ENCODE results near the gene DHRS3.

Gene DHRS3

DNA sequence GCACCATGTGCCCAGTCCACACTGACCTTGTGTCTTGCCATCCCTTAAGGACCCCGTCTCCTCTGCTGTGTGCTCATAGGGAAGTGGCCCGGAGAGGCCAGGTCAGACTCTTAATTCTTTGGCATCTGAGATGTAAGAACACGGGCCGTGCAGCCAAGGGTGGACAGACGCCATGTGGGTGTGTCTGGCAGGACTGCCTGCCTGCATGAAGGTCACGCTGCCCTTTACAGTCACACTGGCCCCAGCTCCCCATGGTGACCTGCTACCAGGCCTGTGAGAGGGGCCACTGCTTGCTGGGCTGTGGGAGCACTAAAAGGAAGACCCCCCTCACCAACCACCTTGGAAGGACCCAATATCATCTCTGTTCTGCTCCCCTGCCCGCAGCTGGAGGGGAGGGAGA, 17.7 kb downstream of the DHRS3 start:
- no peak for DNase-seq (ENCODE audit: low read depth in 2 of 2, low spot score in 1 of 2)

DNA sequence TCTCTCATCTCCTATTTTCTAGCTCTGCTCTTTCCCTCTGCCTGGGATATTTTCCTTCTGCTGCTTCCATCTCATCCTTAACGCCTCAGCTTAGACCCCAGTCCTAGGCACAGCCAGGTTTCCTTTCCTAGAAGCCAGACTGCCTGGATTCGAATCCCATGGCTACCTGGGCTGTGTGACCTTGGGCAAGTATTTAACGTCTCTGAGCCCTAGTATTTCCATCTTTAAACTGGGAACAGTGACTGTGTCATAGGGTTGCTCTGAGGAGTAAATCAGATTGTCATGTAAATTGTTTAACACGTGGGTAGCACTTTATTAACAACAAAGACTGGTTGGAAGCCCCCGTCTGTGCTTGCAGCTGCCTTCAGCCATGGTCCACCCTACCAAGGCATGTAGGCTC, 18.4 kb downstream of the DHRS3 start:
- no peak for DNase-seq (ENCODE audit: low read depth in 2 of 2, low spot score in 1 of 2)

DNA sequence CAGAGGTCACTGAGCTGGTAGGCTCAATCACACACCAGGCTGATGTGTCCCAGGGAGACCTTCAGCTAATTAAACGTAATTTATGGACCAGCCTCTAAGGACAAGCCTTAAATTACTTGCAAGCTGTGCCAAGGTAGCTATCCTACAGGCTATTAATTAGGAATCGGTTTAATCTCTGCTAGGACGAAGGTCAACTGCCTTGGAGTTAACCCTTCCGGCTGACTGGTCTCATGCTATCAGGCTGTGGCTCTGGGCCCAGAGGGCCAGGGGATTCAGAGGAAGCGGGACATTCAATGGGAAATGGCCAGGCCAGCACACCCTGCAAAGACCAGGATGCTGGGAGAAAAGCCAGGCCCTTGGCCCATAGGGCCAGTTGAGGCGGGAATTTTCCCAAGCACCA, 19.0 kb downstream of the DHRS3 start:
- DNase-seq (ENCODE audit: low read depth in 2 of 2, low spot score in 1 of 2): no peak

DNA sequence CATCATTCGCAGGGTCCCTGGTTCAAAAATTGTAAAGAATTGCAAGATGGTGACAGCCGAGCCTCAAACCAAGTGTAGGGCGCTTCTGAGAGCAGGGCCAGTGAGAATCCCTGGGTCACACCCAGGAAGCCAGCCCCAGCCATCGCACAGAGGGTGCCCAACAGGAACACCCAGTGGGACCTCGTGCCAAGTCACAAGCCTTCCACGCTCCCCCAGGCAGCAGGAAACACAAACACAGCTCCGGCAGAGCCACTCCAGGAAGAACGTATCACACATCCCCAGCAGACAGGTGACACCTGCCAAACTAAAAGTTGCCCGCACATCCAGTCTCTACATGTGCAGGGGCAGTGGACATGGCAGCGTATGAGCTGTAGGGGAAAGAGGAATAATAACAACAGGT, 20.2 kb downstream of the DHRS3 start:
- no peak for DNase-seq (ENCODE audit: low read depth in 2 of 2, low spot score in 1 of 2)

DNA sequence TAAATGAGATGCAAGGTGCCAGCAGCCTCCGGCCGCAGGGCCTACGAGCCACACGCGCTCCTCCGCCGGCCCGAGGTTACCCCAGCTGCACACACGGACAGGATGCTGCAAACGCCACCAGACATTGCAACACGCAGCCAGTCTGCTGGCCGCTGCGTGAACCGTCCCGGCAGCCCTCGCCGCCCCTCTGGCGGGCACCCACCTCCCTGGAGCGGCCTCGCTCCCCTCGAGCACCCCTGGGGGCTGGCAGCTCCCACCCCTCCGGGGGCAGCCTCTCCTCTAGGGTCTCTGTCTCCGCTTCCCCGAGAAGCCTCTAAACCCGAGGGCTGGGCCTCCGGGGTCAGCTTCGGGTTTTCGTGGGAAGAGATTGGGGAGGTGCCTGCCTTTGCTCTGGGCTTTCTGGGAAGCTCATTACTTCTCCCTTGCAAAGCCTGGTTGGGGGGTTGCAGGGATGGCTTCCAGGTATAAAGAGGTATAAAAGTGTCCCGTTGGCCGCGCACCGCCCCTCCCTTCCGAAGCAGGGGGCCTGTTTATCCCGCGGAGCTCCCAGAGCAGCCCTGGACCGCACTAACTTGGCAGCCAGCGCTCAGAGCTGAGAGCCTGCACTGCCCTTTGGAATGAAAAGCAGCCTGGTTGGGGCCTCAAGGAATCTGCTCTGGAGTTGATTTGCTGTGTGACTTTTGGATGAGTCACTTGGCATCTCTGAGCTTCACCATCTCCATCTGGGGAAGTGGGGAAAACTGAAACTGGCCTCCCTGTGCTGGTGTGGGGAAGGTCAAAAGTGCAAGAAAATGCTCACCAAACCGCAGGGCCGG, 21.8 kb downstream of the DHRS3 start:
- DNase-seq (ENCODE audit: low read depth in 2 of 2, low spot score in 1 of 2): no peak

DNA sequence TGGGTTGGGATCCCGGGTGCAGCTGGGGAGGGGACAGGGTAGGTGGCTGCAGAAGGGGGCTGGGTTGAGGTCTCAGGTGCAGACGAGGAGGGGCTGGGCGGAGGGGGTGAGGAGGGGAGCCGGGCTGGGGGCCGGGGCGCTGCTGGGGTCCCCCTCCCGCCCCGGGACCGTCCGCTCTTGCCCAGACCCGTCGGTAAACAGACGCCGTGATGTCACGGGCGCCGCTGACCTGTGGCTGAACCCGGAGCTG, 22.3 kb downstream of the DHRS3 start:
- no peak for DNase-seq (ENCODE audit: low read depth in 2 of 2, low spot score in 1 of 2)

DNA sequence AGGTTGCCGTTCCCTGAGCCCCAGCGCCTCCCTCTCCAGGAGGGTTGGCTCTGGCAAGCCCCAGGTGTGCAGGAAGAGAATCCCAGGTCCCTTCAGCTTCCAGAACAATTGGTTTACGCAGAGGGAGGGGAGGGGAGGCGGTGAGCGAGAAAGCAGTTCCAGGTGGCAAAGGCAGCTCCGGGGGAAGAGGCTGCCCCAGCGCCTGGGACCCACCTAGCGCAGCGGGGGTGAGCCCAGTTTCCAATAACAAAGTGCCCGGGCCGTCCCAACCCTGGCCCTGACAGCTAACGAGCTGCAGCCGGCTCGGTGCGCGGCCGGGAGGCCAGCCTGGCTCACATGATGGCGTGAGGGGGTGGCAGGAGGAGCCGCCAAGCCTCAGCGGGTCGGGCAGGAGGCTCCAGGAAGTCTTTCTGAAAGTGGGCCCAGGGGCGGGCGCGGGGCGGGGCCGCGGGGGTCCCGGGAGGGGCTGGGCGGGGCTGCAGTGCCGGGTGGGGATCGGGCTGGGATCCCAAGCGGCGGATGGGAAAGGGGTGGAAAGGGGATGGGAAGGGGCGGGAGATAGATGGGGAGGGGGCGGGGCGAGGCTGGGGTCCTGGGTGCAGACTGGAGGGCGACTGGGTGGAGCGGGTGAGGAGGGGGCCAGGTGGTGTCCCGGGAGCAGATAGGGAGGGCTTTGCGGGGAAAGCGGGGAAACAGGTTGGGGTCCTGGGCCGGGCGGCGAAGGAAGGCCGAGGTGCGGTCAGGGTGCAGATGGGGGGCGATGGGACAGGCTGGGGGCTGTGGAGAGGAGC, 22.8 kb downstream of the DHRS3 start:
- DNase-seq (ENCODE audit: low read depth in 2 of 2, low spot score in 1 of 2): no peak

DNA sequence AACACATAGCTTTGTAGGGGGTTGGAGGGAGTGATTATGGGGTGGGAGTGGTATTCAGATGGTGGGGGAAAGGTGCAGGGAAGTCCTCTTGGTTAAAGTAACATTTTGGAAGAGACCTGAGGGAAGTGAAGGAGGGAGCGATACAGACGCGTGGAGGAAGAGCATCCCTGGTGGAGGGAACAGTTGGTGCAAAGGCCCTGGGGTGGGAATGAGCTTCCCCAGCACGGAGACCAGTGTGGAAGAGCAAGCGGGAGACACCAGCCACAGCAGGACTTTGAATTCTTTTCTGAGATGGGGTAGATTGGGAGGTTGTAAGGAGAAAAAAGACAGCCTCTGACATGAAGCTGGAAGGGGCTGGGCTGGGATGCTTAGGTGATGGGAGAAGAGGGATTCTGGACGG, 23.5 kb downstream of the DHRS3 start:
- DNase-seq (ENCODE audit: low read depth in 2 of 2, low spot score in 1 of 2): no peak

DNA sequence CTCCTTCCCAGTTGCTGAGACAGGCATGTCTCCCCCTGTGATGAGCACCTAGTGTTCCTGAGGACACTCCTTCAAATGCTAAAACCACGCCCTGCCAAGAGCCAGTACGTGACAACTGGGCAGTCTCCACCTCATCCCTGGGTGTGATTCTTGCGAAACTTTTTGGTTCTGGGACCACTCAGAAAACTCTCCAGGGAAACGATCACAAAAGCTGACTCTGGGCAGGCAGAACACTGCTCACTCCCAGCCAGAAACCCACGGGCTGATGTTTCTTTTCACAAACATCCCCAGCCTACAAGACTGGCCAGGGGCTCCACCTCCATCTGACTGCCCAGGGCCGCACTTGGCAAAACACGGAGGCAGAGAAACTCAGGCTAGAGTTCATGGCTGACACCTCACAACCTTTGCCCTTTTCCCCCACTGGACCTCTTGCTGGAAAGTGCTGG, 24.4 kb downstream of the DHRS3 start:
- DNase-seq (ENCODE audit: low read depth in 2 of 2, low spot score in 1 of 2): no peak

DNA sequence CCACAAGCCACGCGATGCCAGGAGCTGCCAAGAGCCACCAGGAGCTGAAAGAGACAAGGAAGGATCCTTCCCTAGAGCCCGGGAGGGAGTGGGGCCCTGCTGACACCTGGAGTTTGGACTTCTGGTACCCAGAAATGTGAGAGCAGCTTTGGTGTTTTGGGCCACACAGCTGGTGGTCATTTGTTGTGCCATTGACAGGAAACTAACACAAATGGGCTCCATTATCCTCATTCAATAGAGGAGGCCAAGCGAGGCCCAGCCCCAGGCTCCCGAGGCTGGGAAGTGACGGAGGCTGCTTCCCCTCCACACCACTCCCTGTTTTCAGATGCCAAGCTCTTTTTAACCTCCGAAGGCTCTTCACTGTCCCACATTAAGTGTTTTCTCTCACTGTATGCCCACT, 25.5 kb downstream of the DHRS3 start:
- DNase-seq (ENCODE audit: low read depth in 2 of 2, low spot score in 1 of 2): no peak

DNA sequence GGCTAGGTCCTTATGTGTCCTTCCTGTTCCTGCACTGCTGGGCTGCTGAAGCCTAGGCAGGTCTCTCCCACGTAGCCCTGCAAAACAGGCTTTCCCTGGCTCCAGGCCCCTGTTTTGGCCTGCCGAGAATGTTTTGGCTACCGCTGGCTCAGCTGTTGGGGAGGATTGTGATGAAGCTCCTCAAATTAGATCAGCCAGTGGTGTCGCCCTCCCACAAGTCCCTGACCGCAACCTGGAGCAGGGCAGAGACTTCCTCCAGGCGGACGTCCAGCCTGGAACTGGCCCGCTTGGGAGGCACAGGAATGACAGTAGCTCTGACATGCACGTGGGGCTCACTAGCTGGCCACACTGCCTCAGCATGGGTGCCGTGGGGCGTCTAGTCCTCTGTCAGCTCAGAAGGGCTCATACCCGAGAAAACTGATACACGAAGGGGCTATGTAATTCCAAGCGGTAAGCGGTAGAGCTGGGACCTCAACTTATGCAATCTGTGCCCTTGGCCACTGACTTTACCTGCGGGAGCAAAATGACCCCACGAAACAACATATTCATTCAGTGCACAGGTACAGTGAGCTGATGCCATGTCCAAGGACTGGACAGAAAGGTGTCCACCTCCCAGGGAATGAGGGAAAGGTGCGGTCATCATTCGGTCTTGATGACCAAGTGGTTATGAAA, 26.6 kb downstream of the DHRS3 start:
- DNase-seq (ENCODE audit: low read depth in 2 of 2, low spot score in 1 of 2): no peak

DNA sequence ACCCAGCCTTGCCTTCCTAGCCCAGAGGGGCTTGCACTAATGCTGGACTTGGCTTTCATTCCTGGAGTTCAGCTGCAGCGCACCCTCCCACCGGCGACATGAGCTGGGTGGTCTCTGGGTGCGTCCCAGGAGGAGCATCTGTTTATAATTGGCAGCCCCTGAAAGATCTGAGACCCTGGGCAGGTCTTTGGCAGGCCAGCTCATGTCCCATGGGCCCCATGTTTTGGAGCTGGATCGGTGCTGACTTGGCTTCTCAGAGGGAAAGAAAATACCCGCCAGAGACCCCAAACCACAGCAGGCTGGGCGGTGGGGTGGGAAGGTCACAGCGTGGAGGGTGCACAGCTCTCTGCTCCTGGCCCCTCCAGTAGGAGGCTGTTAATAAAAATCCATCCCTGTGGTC, 29.3 kb downstream of the DHRS3 start:
- no peak for DNase-seq (ENCODE audit: low read depth in 2 of 2, low spot score in 1 of 2)

DNA sequence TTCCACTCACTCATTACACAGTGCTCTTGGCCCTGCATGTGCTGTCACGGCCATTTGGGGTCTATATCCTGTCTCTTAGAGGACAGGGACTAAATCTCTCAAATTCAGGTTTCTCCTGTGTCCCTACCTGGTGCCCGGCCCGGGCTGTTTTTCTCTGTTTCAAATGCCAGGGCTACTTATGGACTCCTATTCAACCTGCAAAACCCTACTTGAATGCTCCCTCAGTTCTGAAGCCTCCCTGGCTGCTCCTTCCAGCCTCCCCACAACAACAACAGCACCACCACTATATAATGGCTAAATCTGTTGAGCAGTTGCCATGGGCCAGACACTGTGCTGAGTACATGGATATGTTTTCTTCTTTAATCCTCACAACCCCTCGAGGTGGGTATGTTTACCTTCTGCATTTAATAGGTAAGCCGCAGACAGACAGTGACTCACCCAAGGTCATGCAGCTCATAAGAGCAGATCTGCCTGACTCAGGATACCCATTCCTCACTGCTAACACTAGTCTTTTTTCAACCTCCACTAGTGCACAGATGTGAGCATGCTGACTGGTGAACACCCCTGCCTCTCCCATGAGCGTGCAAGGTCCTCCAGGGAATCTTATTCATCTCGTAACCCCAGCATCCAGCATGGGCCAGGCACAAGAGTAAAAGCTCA, 29.9 kb downstream of the DHRS3 start:
- DNase-seq (ENCODE audit: low read depth in 2 of 2, low spot score in 1 of 2): no peak

DNA sequence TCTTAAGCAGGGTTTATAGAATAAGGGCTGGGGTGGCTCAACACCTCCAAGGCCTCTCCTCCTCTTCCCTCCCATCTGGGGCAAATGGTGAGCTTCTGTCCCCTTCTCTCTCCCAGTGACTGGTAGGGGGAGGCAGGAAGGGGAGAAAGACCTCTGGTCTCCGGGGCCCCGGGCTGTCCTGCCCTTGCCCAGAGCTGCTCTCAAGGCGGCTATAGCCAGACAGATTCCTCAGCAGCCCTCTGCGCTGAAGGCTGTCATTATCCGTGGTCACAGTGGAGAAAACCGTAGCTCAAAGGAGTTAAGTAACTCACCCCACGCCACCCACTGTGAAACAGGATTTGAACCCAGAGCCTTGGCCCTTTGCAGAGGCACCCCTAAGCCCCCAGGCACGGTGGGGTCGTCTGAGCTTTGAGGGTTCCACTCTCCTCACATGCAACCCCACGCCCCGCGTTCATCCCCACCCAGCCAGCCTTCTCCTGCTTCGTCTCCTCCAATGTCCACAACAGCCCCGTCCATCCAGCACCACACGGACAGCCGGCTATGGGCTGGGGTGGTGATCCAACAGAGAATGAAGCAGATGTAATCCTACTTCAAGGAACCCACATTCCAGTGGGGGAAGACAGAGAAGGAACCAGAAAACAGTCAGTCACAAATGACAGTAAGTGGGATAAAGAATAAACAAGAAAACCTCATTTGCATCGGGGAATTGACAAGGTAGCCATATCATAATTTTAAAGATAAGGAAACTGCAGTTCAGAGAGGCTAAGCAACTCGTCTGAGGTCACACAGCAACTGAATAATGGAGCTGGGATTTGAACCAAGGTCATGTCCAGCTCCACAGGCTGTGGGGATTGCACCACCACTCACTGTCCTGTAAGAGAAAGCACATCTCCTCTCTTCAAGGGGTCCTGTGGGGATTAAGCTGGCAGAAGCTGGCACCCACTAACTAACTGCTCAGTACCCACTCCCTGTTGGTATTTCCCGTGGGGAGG, 31.8 kb downstream of the DHRS3 start:
- DNase-seq (ENCODE audit: low read depth in 2 of 2, low spot score in 1 of 2): no peak

DNA sequence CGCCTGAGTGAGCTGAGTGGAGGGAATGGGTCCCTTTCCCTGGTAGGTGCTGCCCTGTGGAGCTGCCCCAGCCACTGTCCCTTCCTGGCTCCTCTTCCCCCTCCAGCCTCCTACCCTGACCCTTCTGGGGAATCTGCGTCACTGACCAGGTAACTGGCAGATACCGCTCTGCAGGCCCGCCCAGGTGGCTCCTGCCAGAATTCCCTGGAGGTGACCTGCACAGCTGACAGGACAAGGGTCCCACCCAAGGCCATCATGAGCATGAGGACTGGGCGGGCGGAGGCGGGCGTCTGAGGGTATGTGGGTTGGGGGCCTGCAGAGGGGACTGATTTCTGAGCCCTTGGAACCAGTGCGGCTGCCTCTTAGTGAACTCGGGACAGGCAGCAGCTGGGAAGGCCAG, 32.5 kb downstream of the DHRS3 start:
- DNase-seq (ENCODE audit: low read depth in 2 of 2, low spot score in 1 of 2): no peak

DNA sequence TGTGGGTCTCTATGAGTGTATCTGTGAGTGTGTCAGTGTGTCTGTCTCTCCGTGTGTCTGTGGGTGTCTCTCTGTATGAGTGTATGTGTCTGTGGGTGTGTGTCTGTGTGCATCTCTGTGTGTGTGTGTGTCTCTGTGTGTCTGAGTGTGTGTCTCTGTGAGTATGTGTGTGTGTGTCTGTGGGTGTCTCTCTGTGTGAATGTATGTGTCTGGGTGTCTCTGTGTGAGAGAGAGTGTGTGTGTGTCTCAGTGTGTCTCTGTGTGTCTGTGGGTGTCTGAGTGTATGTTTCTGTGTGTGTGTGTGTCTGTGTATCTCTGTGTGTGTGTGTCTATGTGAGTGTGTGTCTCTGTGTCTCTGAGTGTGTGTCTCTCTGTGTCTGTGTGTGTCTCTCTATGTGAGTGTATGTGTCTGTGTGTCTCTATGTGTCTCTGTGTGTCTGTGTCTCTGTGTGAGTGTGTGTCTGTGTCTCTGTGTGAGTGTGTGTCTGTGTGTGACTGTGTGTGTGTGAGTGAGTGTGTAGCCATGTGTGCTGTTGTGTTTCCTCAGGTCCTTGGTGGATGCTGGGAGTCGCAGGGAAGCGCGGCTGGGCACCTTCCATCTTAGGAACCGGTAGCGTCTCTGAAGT, 33.0 kb downstream of the DHRS3 start:
- no peak for DNase-seq (ENCODE audit: low read depth in 2 of 2, low spot score in 1 of 2)

DNA sequence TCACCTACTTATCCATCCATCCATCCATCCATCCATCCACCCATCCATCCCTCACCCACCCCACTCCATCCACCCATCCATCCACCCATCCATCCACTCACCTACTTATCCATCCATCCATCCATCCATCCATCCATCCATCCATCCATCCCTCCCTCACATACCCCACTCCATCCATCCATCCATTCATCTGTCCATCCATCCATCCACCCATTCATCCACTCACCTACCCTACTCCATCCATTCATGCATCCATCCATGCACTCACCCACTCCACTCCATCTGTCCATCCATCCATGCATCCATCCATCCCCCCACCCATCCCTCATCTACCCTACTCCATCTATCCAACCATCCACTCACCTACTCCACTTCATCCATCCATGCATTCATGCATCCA, 34.5 kb downstream of the DHRS3 start:
- DNase-seq (ENCODE audit: low read depth in 2 of 2, low spot score in 1 of 2): no peak

DNA sequence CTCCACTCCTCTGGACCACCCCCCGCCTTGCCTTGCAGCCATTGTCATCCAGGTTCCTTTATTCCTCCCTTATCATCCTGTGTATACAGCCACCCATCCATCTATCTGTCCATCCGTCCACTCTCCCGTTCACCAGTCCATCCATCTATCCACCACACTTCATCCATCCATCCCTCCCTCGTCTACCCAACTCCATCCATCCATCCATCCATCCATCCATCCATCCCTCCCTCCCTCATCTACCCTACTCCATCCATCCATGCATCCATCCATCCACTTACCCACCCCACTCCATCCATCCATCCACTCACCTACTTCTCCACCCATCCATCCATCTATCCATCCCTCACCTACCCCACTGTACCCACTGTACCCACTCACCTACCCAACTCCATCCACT, 35.4 kb downstream of the DHRS3 start:
- DNase-seq (ENCODE audit: low read depth in 2 of 2, low spot score in 1 of 2): no peak

DNA sequence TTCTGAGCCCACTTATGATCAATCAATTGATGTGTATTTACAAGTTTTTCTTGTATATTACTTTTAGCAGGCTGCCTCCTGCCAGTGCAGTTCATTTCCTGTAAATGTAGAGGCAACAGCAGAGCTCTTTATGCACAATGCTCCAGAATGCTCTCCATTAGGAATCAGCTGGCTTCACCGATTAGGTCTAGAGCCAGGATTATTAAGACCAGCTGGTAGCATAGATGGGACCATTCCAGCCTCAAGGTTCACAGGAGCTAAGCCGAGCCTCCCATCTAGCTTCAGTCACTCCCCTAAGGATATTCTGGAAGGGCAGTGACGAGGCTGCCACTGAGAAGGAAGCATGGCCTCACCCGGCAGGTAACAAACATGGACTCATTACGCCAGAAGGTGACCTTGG, 36.8 kb downstream of the DHRS3 start:
- no peak for DNase-seq (ENCODE audit: low read depth in 2 of 2, low spot score in 1 of 2)

All from stimulated activated CD8-positive, alpha-beta memory T cell treated with anti-CD3 and anti-CD28 coated beads, Interleukin-4, amount 100 ng/mL, for 4 hours (primary cell).